Spinal cord (tissue), 10 donors: ENCODE measurements around the gene SNX7. TPM values are rescaled to one million over a fixed set of nuclear protein-coding genes. Genes with fewer than 3 reads are reported as not detected.

ENCODE experiments used
- DNase-seq, 6 donors: peaks; one replicate each; pipeline versions ENCODE4 v3.0.0 to v3.0.0-alpha.2; 2013 to 2015; ENCODE audit warnings: low spot score in 6 of 6, low read depth in 4 of 6
- H3K27ac ChIP-seq: one replicate; pipeline ENCODE4 v1.5.1; 2013; ENCODE audit warnings: low read depth, low read length, control low read depth
- H3K27me3 ChIP-seq: one replicate; pipeline ENCODE4 v1.6.1; 2013; ENCODE audit warnings: low read length; ENCODE audit not compliant: control insufficient read depth, insufficient read depth
- H3K36me3 ChIP-seq: one replicate; pipeline ENCODE4 v1.6.1; 2013; ENCODE audit warnings: low read length; ENCODE audit not compliant: control insufficient read depth, insufficient read depth
- H3K4me1 ChIP-seq: one replicate; pipeline ENCODE4 v1.6.1; 2013; ENCODE audit warnings: low read length; ENCODE audit not compliant: control insufficient read depth, insufficient read depth
- H3K4me3 ChIP-seq: one replicate; pipeline ENCODE4 v1.5.1; 2013; ENCODE audit warnings: low read depth, low read length, control low read depth
- H3K9me3 ChIP-seq: one replicate; pipeline ENCODE4 v1.6.1; 2013; ENCODE audit warnings: low read length; ENCODE audit not compliant: control insufficient read depth, insufficient read depth
- WGBS: methylation state at CpG from one replicate; pipeline ENCODE4 v1.1.5; 2013; ENCODE audit warnings: missing lambda C conversion rate; ENCODE audit not compliant: insufficient coverage; 5-methylcytosine and 5-hydroxymethylcytosine counted together
- polyA plus RNA-seq, 2 donors: library from polyadenylated mRNA; unstranded; fragments of 120-200 nt; gene quantifications; one replicate each; pipeline ENCODE4 v1.2.1, GENCODE V29; 2013; ENCODE audit not compliant: insufficient read length in 2 of 2
- total RNA-seq, 2 donors: library from RNA; depleted of rRNA in 1 of 2; stranded (reverse); fragments of 120-200 nt in 1 of 2; fragments of >200 nt in 1 of 2; gene quantifications; one replicate each; pipeline versions ENCODE4 v1.2.3 to v1.2.4, GENCODE V29; 2013 to 2014
- donor health status: healthy.

SNX7 gene
- total and polyA plus RNA-seq, 4 donors = 19.3 to 40.4 (median 27.7) TPM

DNA sequence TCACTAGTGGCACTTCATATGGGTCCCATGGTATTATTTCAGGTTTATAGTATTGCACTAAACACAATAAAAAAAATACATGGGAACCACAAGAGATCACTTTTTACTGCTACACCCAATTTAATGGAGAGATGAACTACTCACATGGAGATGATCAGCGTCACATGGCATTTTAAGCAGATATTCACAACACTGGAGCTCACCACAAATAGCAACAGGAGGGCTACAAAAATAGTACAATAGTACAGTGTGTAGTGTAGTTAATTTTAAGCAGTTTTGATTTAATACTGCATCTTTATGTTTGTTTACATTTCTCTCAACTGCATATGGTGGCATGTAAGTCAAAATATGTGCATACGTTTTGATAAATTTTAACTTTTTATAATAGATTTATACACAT lies 31.0 kb downstream of the SNX7 start:
- no peak overlapping the region for H3K27ac ChIP-seq
- no peaks in the 10 kb centered on the region for H3K9me3 ChIP-seq
- no peaks in the 10 kb centered on the region for H3K4me1 ChIP-seq
- H3K36me3 ChIP-seq = no peaks in the 10 kb centered on the region
- no peak for DNase-seq
- no CpG with 5 or more reads among the region's 2 CpGs for WGBS
- no peaks in the 10 kb centered on the region for H3K27me3 ChIP-seq
- no peak overlapping the region for H3K4me3 ChIP-seq

DNA sequence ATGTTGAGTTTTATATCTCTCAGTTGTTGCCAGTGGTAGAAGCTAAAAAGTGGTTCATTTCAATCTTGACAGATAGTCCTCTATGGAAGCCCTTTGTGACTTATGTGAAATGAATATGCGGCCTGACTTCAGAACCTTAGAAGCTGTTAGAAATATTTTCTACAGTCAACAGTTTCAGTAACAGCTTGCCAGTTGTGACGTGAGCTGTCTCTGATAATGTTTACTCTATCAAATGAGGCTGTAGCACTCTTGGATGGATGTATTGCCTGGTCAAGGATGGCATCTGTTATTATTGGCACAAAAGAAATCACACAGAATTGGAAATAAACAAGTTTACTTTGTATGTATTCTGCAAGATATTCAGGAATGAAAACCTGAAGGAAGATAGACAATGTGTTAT lies 31.9 kb downstream of the SNX7 start:
- Histone ChIP-seq H3K4me3 (no peak overlapping the region), H3K27me3 (no peaks in the 10 kb centered on the region), H3K4me1 (no peaks in the 10 kb centered on the region), H3K27ac (no peak overlapping the region), H3K36me3 (no peaks in the 10 kb centered on the region), H3K9me3 (no peaks in the 10 kb centered on the region)
- no CpG with 5 or more reads among the region's 2 CpGs for WGBS
- DNase-seq = peak in 1 of 6 donors; percentile 64

DNA sequence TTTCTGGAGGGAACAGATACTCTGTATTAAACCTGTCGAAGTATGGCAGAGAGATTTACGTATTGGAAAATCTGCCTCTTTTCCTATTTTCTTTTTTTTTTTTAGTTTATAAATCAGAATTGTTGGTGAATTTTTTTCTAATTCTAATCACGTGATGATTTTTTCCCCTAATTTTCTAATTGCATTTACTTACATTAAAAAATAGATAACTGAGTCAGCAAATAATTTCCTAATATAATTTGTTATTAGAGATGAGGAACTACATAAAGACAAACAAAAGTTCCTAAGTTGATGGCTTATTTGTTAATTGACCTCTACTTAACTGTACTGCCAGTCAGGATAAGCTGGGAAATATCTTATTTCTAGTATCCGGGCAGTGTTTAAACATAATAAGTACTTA lies 34.6 kb downstream of the SNX7 start:
- Histone ChIP-seq H3K9me3 (no peaks in the 10 kb centered on the region), H3K27ac (no peak overlapping the region), H3K4me1 (no peaks in the 10 kb centered on the region), H3K27me3 (no peaks in the 10 kb centered on the region), H3K4me3 (no peak overlapping the region), H3K36me3 (no peaks in the 10 kb centered on the region)
- WGBS = no CpG with 5 or more reads among the region's 4 CpGs
- DNase-seq = no peak

DNA sequence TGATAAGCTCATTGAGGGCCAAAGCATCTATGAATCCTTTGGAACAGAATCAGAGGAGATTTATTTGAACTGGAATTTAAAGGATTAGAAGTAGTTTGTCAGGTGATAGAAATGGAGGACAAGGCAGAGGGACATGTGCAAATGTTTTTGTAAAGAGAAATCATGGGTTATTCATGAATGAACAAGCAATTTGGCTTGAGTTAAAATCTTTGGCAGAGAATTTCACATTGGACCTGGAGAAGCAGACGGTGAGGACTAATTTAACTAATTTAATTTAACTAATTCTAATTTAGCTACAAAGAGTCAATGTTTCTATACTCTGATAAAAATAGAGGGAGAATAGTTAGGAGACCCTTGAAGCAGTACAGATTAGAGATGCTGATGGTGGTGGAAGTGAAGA lies 36.3 kb downstream of the SNX7 start:
- H3K4me3 ChIP-seq = no peak overlapping the region
- no peaks in the 10 kb centered on the region for H3K9me3 ChIP-seq
- peak in 1 of 6 donors; percentile 78 for DNase-seq
- H3K27ac ChIP-seq = no peak overlapping the region
- no CpG with 5 or more reads among the region's 1 CpG for WGBS
- no peaks in the 10 kb centered on the region for H3K36me3 ChIP-seq
- no peaks in the 10 kb centered on the region for H3K27me3 ChIP-seq
- H3K4me1 ChIP-seq = no peaks in the 10 kb centered on the region

DNA sequence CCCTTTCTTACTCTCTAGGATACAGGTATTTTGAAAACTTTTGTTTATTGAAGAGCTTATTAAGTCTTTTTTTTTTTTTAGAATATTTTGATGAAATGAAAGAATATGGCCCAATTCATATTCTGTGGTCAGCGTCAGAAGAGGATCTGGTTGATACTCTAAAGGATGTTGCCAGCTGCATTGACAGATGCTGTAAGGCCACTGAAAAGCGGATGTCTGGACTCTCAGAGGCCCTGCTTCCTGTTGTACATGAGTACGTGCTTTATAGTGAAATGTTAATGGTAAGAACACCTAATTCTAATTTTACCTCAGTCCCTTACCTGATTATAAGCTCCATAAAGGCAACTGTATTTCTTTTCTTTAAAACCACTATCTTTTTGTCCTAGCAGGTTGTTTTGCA lies 37.1 kb downstream of the SNX7 start:
- Histone ChIP-seq H3K4me1 (no peaks in the 10 kb centered on the region), H3K36me3 (no peaks in the 10 kb centered on the region), H3K9me3 (no peaks in the 10 kb centered on the region), H3K27me3 (no peaks in the 10 kb centered on the region), H3K27ac (no peak overlapping the region), H3K4me3 (no peak overlapping the region)
- no peak for DNase-seq
- no CpG with 5 or more reads among the region's 3 CpGs for WGBS

DNA sequence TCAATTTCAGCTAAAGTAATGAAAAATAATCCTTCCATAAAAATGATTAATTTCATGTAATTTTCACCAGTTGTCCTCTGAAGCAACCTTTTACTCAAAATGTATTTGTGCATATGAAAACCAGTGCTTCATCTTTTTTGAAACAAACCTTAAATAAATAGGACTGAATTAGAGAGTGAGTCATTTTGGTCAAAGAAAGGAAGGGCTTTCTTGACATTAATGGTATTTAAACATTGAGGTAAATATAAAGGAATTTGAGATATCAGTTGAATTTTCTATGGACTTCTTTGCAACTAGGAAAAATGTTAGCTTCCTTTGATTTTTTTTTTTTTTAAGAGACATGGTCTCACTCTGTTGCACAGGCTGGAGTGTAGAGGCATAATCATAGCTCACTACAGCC lies 38.7 kb downstream of the SNX7 start:
- no peak overlapping the region for H3K27ac ChIP-seq
- no peak for DNase-seq
- no peak overlapping the region for H3K4me3 ChIP-seq
- no peaks in the 10 kb centered on the region for H3K27me3 ChIP-seq
- no peaks in the 10 kb centered on the region for H3K9me3 ChIP-seq
- no peaks in the 10 kb centered on the region for H3K36me3 ChIP-seq
- H3K4me1 ChIP-seq = no peaks in the 10 kb centered on the region

DNA sequence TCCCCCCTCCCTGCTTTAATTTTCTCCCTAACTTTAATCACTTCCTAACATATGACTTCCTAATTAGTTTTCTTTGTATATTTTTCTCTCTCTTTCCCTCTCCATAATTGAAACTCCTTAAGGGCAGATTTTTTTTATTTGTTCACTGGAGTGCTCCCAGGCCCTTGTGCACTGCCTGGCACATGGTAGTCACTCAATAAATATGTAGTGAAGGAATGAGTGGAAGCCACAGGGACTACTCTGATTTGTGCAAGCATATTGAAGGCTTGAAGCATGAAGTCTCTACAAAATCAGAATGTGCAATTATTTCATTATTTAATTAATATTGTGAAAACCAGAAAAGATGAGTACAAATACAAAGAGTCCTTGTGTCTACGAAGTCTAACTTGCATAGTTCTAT lies 41.5 kb downstream of the SNX7 start:
- no peak for DNase-seq

DNA sequence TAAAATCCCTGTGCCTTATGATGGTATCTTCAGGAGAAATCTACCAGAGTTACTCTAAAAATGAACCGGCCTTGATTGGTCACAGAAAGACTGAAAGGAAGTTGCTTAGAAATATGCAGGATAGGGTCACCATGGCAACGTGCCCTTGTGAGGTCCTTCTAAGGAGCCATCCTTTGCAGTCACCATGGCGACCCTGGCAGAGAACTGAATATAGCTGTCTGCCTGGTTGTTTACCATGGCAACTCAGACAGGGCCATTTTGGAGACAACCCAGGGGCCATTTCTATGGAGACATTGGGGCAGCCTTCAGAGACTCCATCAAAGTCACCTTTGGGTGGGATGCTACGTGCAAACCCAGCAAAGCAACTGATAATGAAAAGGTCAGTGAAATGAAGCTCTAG lies 43.0 kb downstream of the SNX7 start:
- DNase-seq = peak; percentile 63 to 96 (median 86)
- WGBS = 12% methylated on average over 4 of the region's 4 CpGs
- H3K36me3 ChIP-seq = no peaks in the 10 kb centered on the region
- no peak overlapping the region for H3K27ac ChIP-seq
- H3K27me3 ChIP-seq = no peaks in the 10 kb centered on the region
- H3K4me1 ChIP-seq = no peaks in the 10 kb centered on the region
- H3K4me3 ChIP-seq = no peak overlapping the region
- H3K9me3 ChIP-seq = no peaks in the 10 kb centered on the region

More for the DNA sequence above, 41.5 kb downstream of the SNX7 start:
- Histone ChIP-seq H3K36me3 (no peaks in the 10 kb centered on the region), H3K9me3 (no peaks in the 10 kb centered on the region), H3K27me3 (no peaks in the 10 kb centered on the region), H3K4me1 (no peaks in the 10 kb centered on the region), H3K4me3 (no peak overlapping the region), H3K27ac (no peak overlapping the region)
- no CpG with 5 or more reads among the region's 1 CpG for WGBS

DNA sequence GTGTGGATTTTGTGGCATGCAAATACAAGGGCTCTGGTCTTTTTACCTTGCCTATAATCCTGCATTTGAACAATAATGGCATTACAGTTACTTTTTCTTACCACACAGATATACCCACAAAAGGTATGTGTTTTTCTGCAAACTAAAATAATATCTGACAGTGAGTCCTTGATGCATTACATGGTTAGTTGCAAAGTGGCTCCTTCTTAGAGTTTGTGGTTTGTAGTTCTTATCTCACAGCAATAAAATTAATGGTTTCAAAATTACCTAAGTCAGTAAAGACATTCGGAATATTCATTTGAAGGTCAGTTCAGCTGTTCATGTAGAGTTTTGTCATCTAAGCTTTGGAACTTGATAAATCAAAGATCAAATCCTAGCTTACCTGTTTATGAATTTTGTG lies 43.5 kb downstream of the SNX7 start:
- no peak overlapping the region for H3K4me3 ChIP-seq
- no peaks in the 10 kb centered on the region for H3K4me1 ChIP-seq
- no peaks in the 10 kb centered on the region for H3K27me3 ChIP-seq
- no peaks in the 10 kb centered on the region for H3K36me3 ChIP-seq
- no peaks in the 10 kb centered on the region for H3K9me3 ChIP-seq
- WGBS = no CpG with 5 or more reads among the region's 1 CpG
- no peak overlapping the region for H3K27ac ChIP-seq
- DNase-seq = no peak

DNA sequence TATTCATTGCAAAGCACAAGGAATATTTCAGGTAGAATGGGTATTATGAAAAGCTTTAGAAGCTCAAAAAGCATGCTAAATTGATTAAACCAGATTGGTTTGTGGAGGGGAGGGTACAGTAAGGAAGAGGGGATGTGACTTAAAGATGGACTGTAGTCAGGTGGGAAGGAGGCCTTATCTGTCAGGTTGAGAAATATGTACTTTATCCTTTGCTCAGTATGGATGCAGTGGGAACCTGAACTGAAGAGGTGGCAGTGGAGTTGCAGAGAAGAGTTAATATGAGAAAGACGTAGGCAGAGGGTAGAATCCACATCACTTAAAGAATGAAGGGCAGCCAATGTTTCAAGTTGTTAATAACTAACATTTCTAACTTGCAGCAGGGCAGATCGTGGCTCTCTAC lies 44.1 kb downstream of the SNX7 start:
- 80% methylated on average over 1 of the region's 2 CpGs for WGBS
- no peak overlapping the region for H3K27ac ChIP-seq
- DNase-seq = no peak
- no peaks in the 10 kb centered on the region for H3K4me1 ChIP-seq
- no peaks in the 10 kb centered on the region for H3K36me3 ChIP-seq
- H3K4me3 ChIP-seq = no peak overlapping the region
- H3K27me3 ChIP-seq = no peaks in the 10 kb centered on the region
- no peaks in the 10 kb centered on the region for H3K9me3 ChIP-seq
